ENCODE measurements around the gene SLU7. TPM values are rescaled to one million over a fixed set of nuclear protein-coding genes. Genes with fewer than 3 reads are reported as not detected.
"Not testable (repeated sequence)": the region's sequence is repeated elsewhere in the genome, so short reads cannot be mapped to it uniquely, and the experiment has no call there.

Gene SLU7
- total RNA-seq, 1 experiment from 2014 or later, result 33.3 TPM

GRCh38 chr5:160437271-160437670, 18.4 kb upstream of the SLU7 start:
- Histone ChIP-seq H3K23me2 (ENCODE audit: insufficient read length, low read depth, low read length, poor library complexity, severe bottlenecking) (no peaks in the 10 kb centered on the region), H3K18ac (ENCODE audit: insufficient read length, low read depth, low read length) (no peak overlapping the region), H2BK120ac (ENCODE audit: low read depth, low read length, poor library complexity, severe bottlenecking) (no peak overlapping the region), H4K8ac (replicated peaks; ENCODE audit: insufficient read length, low read depth, low read length) (no peak overlapping the region), H3K4ac (ENCODE audit: low read depth, low read length) (no peak overlapping the region), H2AK5ac (ENCODE audit: insufficient read length, low read length) (no peak overlapping the region), H3K56ac (ENCODE audit: insufficient read length, low read depth, low read length) (no peak overlapping the region), H3K4me1 (ENCODE audit: insufficient read depth, low read length) (no peaks in the 10 kb centered on the region), H4K5ac (ENCODE audit: insufficient read length, low read depth, low read length) (no peak overlapping the region), H2BK20ac (ENCODE audit: low read depth, low read length, poor library complexity, severe bottlenecking) (no peak overlapping the region), H3T11ph (ENCODE audit: low read length) (no peak overlapping the region), H3K23ac (ENCODE audit: insufficient read length, low read depth, low read length) (no peak overlapping the region), H3K27ac (ENCODE audit: insufficient read length, low read depth, low read length) (no peak overlapping the region), H2BK12ac (ENCODE audit: insufficient read length, low read depth, low read length) (no peak overlapping the region), H4K91ac (ENCODE audit: insufficient read length, low read depth, low read length) (no peak overlapping the region), H3K14ac (ENCODE audit: insufficient read depth, low read length) (no peak overlapping the region), H3K9me3 (ENCODE audit: control insufficient read depth, low read depth, low read length) (no peaks in the 10 kb centered on the region), H2BK5ac (ENCODE audit: insufficient read length, low read length) (no peak overlapping the region), H4K20me1 (ENCODE audit: control insufficient read depth, insufficient read depth, insufficient read length) (no peaks in the 10 kb centered on the region), H3K79me2 (ENCODE audit: insufficient read depth, low read length) (no peaks in the 10 kb centered on the region), H3K79me1 (ENCODE audit: insufficient read depth, low read depth, low read length, poor library complexity, severe bottlenecking) (no peaks in the 10 kb centered on the region), H2AFZ (ENCODE audit: low read length) (no peak overlapping the region), H2BK15ac (ENCODE audit: low read depth, low read length) (no peak overlapping the region), H3K4me2 (ENCODE audit: insufficient read depth, insufficient read length, low read length) (no peak overlapping the region), H3K9ac (ENCODE audit: extremely low read depth, insufficient read length, low read length) (no peak overlapping the region), H3K27me3 (ENCODE audit: insufficient read depth, low read length) (no peaks in the 10 kb centered on the region)
- DNase-seq, result no peak
- Mint-ChIP-seq H3K27ac (no peak overlapping the region), H3K4me3 (no peak overlapping the region), H3K36me3 (ENCODE audit: insufficient read depth in 1 of 3, low read depth in 3 of 3) (no peaks in the 10 kb centered on the region), H3K27me3 (ENCODE audit: low read depth) (peaks cover 5% of the 10 kb centered on the region), H3K9me3 (no peaks in the 10 kb centered on the region), H3K4me1 (peaks cover 8 to 13% of the 10 kb centered on the region in 2 experiments)
- TF ChIP-seq CTCF (conservative IDR thresholded peaks at IDR 0.05), result no peak

GRCh38 chr5:160436661-160437060, 17.8 kb upstream of the SLU7 start:
- H3K9me3 ChIP-seq (ENCODE audit: control insufficient read depth, low read depth, low read length); H4K5ac ChIP-seq (ENCODE audit: insufficient read length, low read depth, low read length); H2BK120ac ChIP-seq (ENCODE audit: low read depth, low read length, poor library complexity, severe bottlenecking); H3K56ac ChIP-seq (ENCODE audit: insufficient read length, low read depth, low read length); H2BK15ac ChIP-seq (ENCODE audit: low read depth, low read length); H2BK12ac ChIP-seq (ENCODE audit: insufficient read length, low read depth, low read length); H3K9me3 Mint-ChIP-seq; H4K20me1 ChIP-seq (ENCODE audit: control insufficient read depth, insufficient read depth, insufficient read length); H3K27me3 Mint-ChIP-seq (ENCODE audit: low read depth); DNase-seq; H4K8ac ChIP-seq (replicated peaks; ENCODE audit: insufficient read length, low read depth, low read length); H3K4me1 ChIP-seq (ENCODE audit: insufficient read depth, low read length); H3K4me2 ChIP-seq (ENCODE audit: insufficient read depth, insufficient read length, low read length); H2BK5ac ChIP-seq (ENCODE audit: insufficient read length, low read length); H3K27ac ChIP-seq (ENCODE audit: insufficient read length, low read depth, low read length); H3K18ac ChIP-seq (ENCODE audit: insufficient read length, low read depth, low read length); H3K79me1 ChIP-seq (ENCODE audit: insufficient read depth, low read depth, low read length, poor library complexity, severe bottlenecking); H3K23ac ChIP-seq (ENCODE audit: insufficient read length, low read depth, low read length); H3K36me3 Mint-ChIP-seq (ENCODE audit: insufficient read depth in 1 of 3, low read depth in 3 of 3); H3T11ph ChIP-seq (ENCODE audit: low read length); H2BK20ac ChIP-seq (ENCODE audit: low read depth, low read length, poor library complexity, severe bottlenecking); H3K23me2 ChIP-seq (ENCODE audit: insufficient read length, low read depth, low read length, poor library complexity, severe bottlenecking); H3K4me3 Mint-ChIP-seq; H3K4ac ChIP-seq (ENCODE audit: low read depth, low read length); H3K27me3 ChIP-seq (ENCODE audit: insufficient read depth, low read length); H2AK5ac ChIP-seq (ENCODE audit: insufficient read length, low read length); H3K27ac Mint-ChIP-seq; H3K14ac ChIP-seq (ENCODE audit: insufficient read depth, low read length); H4K91ac ChIP-seq (ENCODE audit: insufficient read length, low read depth, low read length); H3K9ac ChIP-seq (ENCODE audit: extremely low read depth, insufficient read length, low read length); H3K79me2 ChIP-seq (ENCODE audit: insufficient read depth, low read length); H2AFZ ChIP-seq (ENCODE audit: low read length): not testable (repeated sequence)
- no CpG with 5 or more reads among the region's 6 CpGs for WGBS (ENCODE audit: extremely low coverage, insufficient read length, low lambda C conversion rate)
- peaks cover 8 to 13% of the 10 kb centered on the region in 2 experiments for H3K4me1 Mint-ChIP-seq

All from H9 (cell line).